Activated T-cell treated with anti-CD3 and anti-CD28 coated beads, Interleukin-2, amount 50 U/mL, for 4 hours (primary cell): Measurements from ENCODE around the gene COBL. TPM values are rescaled to one million over a fixed set of nuclear protein-coding genes. Genes with fewer than 3 reads are reported as not detected.

Experiments used
- ATAC-seq, 2 donors: fragments of 200-7000 bp; cut with Tn5 transposase; one replicate each; pipeline ENCODE4 v1.10.0; 2021
- DNase-seq: peaks from one replicate; pipeline ENCODE4 v3.0.0-alpha.2; 2020
- H3K27me3 Mint-ChIP-seq: one replicate; pipeline ENCODE4 v1.8.0; 2021; ENCODE audit warnings: low read depth, mixed read lengths
- H3K36me3 Mint-ChIP-seq: one replicate; pipeline ENCODE4 v1.8.0; 2022; ENCODE audit warnings: mixed read lengths; ENCODE audit not compliant: insufficient read depth
- H3K4me1 Mint-ChIP-seq: one replicate; pipeline ENCODE4 v1.8.0; 2021; ENCODE audit warnings: low read depth, mixed read lengths
- H3K4me3 Mint-ChIP-seq: one replicate; pipeline ENCODE4 v1.8.0; 2021; ENCODE audit warnings: mild to moderate bottlenecking, moderate library complexity, mixed read lengths
- H3K9me3 Mint-ChIP-seq: one replicate; pipeline ENCODE4 v1.8.0; 2021; ENCODE audit warnings: mixed read lengths
- total RNA-seq, 3 donors: library from RNA; stranded (reverse); gene quantifications; one replicate each; pipeline ENCODE4 v1.2.1, GENCODE V29; 2021

Gene COBL
- total RNA-seq, 3 donors from 2014 or later, result 0.03 TPM; not detected in 2

GRCh38 chr7:51340029-51340838 lies 23.6 kb upstream of the COBL start:
- Mint-ChIP-seq H3K4me3 (no peak overlapping the region), H3K27me3 (peaks cover 2% of the 10 kb centered on the region), H3K4me1 (no peaks in the 10 kb centered on the region), H3K9me3 (no peaks in the 10 kb centered on the region), H3K36me3 (no peaks in the 10 kb centered on the region)
- no peak for DNase-seq
- ATAC-seq, result no peak

GRCh38 chr7:51335057-51335456 lies 18.4 kb upstream of the COBL start:
- no peaks in the 10 kb centered on the region for H3K4me1 Mint-ChIP-seq
- DNase-seq, result no peak
- no peaks in the 10 kb centered on the region for H3K36me3 Mint-ChIP-seq
- ATAC-seq, result no peak
- H3K27me3 Mint-ChIP-seq, result no peaks in the 10 kb centered on the region
- H3K9me3 Mint-ChIP-seq, result no peaks in the 10 kb centered on the region
- H3K4me3 Mint-ChIP-seq, result no peak overlapping the region

- no peaks in the 10 kb centered on the region for H3K4me1 Mint-ChIP-seq
- DNase-seq (no peak), ATAC-seq (no peak)
- no peak overlapping the region for H3K4me3 Mint-ChIP-seq
- H3K27me3 Mint-ChIP-seq, result no peaks in the 10 kb centered on the region
- H3K36me3 Mint-ChIP-seq, result no peaks in the 10 kb centered on the region
- H3K9me3 Mint-ChIP-seq, result no peaks in the 10 kb centered on the region
Measured at GRCh38 chr7:51329696-51330263, 13.2 kb upstream of the COBL start.

GRCh38 chr7:51328351-51328801 lies 11.8 kb upstream of the COBL start:
- Mint-ChIP-seq H3K27me3 (no peaks in the 10 kb centered on the region), H3K4me3 (no peak overlapping the region), H3K36me3 (no peaks in the 10 kb centered on the region), H3K4me1 (no peaks in the 10 kb centered on the region), H3K9me3 (no peaks in the 10 kb centered on the region)
- ATAC-seq (no peak), DNase-seq (no peak)

- H3K9me3 Mint-ChIP-seq, result no peaks in the 10 kb centered on the region
- ATAC-seq (no peak), DNase-seq (no peak)
- no peak overlapping the region for H3K4me3 Mint-ChIP-seq
- no peaks in the 10 kb centered on the region for H3K36me3 Mint-ChIP-seq
- no peaks in the 10 kb centered on the region for H3K4me1 Mint-ChIP-seq
- H3K27me3 Mint-ChIP-seq, result no peaks in the 10 kb centered on the region
Measured at GRCh38 chr7:51327287-51327717, 10.7 kb upstream of the COBL start.

GRCh38 chr7:51326656-51327286 lies 10.2 kb upstream of the COBL start:
- no peak overlapping the region for H3K4me3 Mint-ChIP-seq
- H3K9me3 Mint-ChIP-seq, result no peaks in the 10 kb centered on the region
- H3K4me1 Mint-ChIP-seq, result no peaks in the 10 kb centered on the region
- DNase-seq (no peak), ATAC-seq (no peak)
- no peaks in the 10 kb centered on the region for H3K27me3 Mint-ChIP-seq
- H3K36me3 Mint-ChIP-seq, result no peaks in the 10 kb centered on the region

GRCh38 chr7:51325908-51326307 lies 9.3 kb upstream of the COBL start:
- H3K4me3 Mint-ChIP-seq, result no peak overlapping the region
- no peaks in the 10 kb centered on the region for H3K27me3 Mint-ChIP-seq
- ATAC-seq (no peak), DNase-seq (no peak)
- H3K36me3 Mint-ChIP-seq, result no peaks in the 10 kb centered on the region
- no peaks in the 10 kb centered on the region for H3K4me1 Mint-ChIP-seq
- no peaks in the 10 kb centered on the region for H3K9me3 Mint-ChIP-seq

GRCh38 chr7:51325261-51325676 lies 8.7 kb upstream of the COBL start:
- no peak for ATAC-seq
- no peaks in the 10 kb centered on the region for H3K4me1 Mint-ChIP-seq
- no peaks in the 10 kb centered on the region for H3K27me3 Mint-ChIP-seq
- no peaks in the 10 kb centered on the region for H3K9me3 Mint-ChIP-seq
- no peak overlapping the region for H3K4me3 Mint-ChIP-seq
- no peak for DNase-seq
- no peaks in the 10 kb centered on the region for H3K36me3 Mint-ChIP-seq

- peaks cover 1% of the 10 kb centered on the region for H3K27me3 Mint-ChIP-seq
- H3K9me3 Mint-ChIP-seq, result no peaks in the 10 kb centered on the region
- no peaks in the 10 kb centered on the region for H3K36me3 Mint-ChIP-seq
- no peak for ATAC-seq
- no peaks in the 10 kb centered on the region for H3K4me1 Mint-ChIP-seq
- H3K4me3 Mint-ChIP-seq, result no peak overlapping the region
- DNase-seq, result no peak
Measured at GRCh38 chr7:51324206-51324898, 7.7 kb upstream of the COBL start.

GRCh38 chr7:51321961-51322515 lies 5.4 kb upstream of the COBL start:
- Mint-ChIP-seq H3K9me3 (no peaks in the 10 kb centered on the region), H3K4me3 (no peak overlapping the region), H3K4me1 (no peaks in the 10 kb centered on the region), H3K27me3 (peaks cover 16% of the 10 kb centered on the region), H3K36me3 (no peaks in the 10 kb centered on the region)
- DNase-seq (no peak), ATAC-seq (no peak)

GRCh38 chr7:51318886-51319579 lies 2.4 kb upstream of the COBL start:
- Mint-ChIP-seq H3K4me1 (no peaks in the 10 kb centered on the region), H3K36me3 (no peaks in the 10 kb centered on the region), H3K27me3 (peaks cover 31% of the 10 kb centered on the region), H3K9me3 (no peaks in the 10 kb centered on the region), H3K4me3 (no peak overlapping the region)
- DNase-seq (no peak), ATAC-seq (no peak)

GRCh38 chr7:51318001-51318400 lies 1.4 kb upstream of the COBL start:
- no peaks in the 10 kb centered on the region for H3K9me3 Mint-ChIP-seq
- no peaks in the 10 kb centered on the region for H3K4me1 Mint-ChIP-seq
- H3K4me3 Mint-ChIP-seq, result no peak overlapping the region
- H3K36me3 Mint-ChIP-seq, result no peaks in the 10 kb centered on the region
- H3K27me3 Mint-ChIP-seq, result peaks cover 34% of the 10 kb centered on the region
- DNase-seq (no peak), ATAC-seq (no peak)

- H3K9me3 Mint-ChIP-seq, result no peaks in the 10 kb centered on the region
- H3K4me3 Mint-ChIP-seq, result no peak overlapping the region
- ATAC-seq (no peak), DNase-seq (no peak)
- H3K27me3 Mint-ChIP-seq, result peaks cover 34% of the 10 kb centered on the region
- no peaks in the 10 kb centered on the region for H3K36me3 Mint-ChIP-seq
- no peaks in the 10 kb centered on the region for H3K4me1 Mint-ChIP-seq
Measured at GRCh38 chr7:51317582-51317910, 937 bp upstream of the COBL start.

- no peaks in the 10 kb centered on the region for H3K9me3 Mint-ChIP-seq
- ATAC-seq, result peak; percentile 48 to 67
- H3K4me3 Mint-ChIP-seq, result no peak overlapping the region
Measured at GRCh38 chr7:51316262-51316665, 345 bp downstream of the COBL start.

More at GRCh38 chr7:51316262-51316665, 345 bp downstream of the COBL start:
- DNase-seq, result no peak
- Mint-ChIP-seq H3K4me1 (no peaks in the 10 kb centered on the region), H3K36me3 (no peaks in the 10 kb centered on the region), H3K27me3 (peaks cover 34% of the 10 kb centered on the region)
